ENCODE measurements around the gene WWOX. TPM values are rescaled to one million over a fixed set of nuclear protein-coding genes. Genes with fewer than 3 reads are reported as not detected.

The WWOX gene
- total and polyA plus RNA-seq, 2 donors (not counting 1 experiment from before 2014, with no cell fraction given) = 10.5 to 42.3 TPM

GRCh38 chr16:78900044-78900811, 800.8 kb downstream of the WWOX start:
- TF ChIP-seq CTCF (IDR thresholded peaks at IDR 0.05) = no peak
- no peak for TF ChIP-seq EZH2 (IDR thresholded peaks at IDR 0.05; ENCODE audit: borderline replicate concordance, insufficient read depth, low read depth, low read length, poor library complexity, severe bottlenecking)
- Histone ChIP-seq H3K79me2 (ENCODE audit: control insufficient read depth, insufficient read depth, low read length) (no peaks in the 10 kb centered on the region), H3K27me3 (replicated peaks in 1 of 4; ENCODE audit: control extremely low read depth in 1 of 4, control insufficient read depth in 3 of 4, insufficient read depth in 4 of 4, low read length in 3 of 4) (no peaks in the 10 kb centered on the region), H3K9me3 (ENCODE audit: control extremely low read depth in 1 of 3, control insufficient read depth in 2 of 3, insufficient read depth in 1 of 3, low read length in 2 of 3) (peaks cover 0 to 5% (median 0%) of the 10 kb centered on the region in 3 donors), H3K4me1 (ENCODE audit: control insufficient read depth in 2 of 2, insufficient read depth in 2 of 2, low read length in 2 of 2) (no peaks in the 10 kb centered on the region), H2AFZ (ENCODE audit: insufficient read depth, low read depth, low read length, poor library complexity, severe bottlenecking) (no peak overlapping the region), H3K27ac (ENCODE audit: low read length in 2 of 2) (no peak overlapping the region), H3K4me2 (replicated peaks; ENCODE audit: low read depth, low read length, poor library complexity, severe bottlenecking) (no peak overlapping the region), H4K20me1 (ENCODE audit: control insufficient read depth, insufficient read depth, low read length, poor library complexity, severe bottlenecking) (no peaks in the 10 kb centered on the region), H3K36me3 (replicated peaks in 1 of 2; ENCODE audit: control extremely low read depth in 1 of 2, control insufficient read depth in 1 of 2, extremely low read depth in 1 of 2, insufficient read depth in 2 of 2, low read length in 1 of 2) (no peaks in the 10 kb centered on the region), H3K4me3 (ENCODE audit: control extremely low read depth in 1 of 5, extremely low read depth in 1 of 5, insufficient read depth in 1 of 5, low read depth in 2 of 5, low read length in 4 of 5) (no peak overlapping the region), H3K9ac (ENCODE audit: low read length) (no peak overlapping the region)
- Mint-ChIP-seq H3K9me3 (ENCODE audit: insufficient read depth) (no peaks in the 10 kb centered on the region), H3K27me3 (no peaks in the 10 kb centered on the region), H3K4me3 (no peak overlapping the region), H3K4me1 (peaks cover 4% of the 10 kb centered on the region), H3K27ac (no peak overlapping the region)
- intact Hi-C loops (cut with micrococcal nuclease) = no loop called here
- no CpG with 5 or more reads among the region's 6 CpGs for WGBS (ENCODE audit: insufficient coverage)
- ChIA-PET POLR2A (no interaction called here), CTCF (no interaction called here)
- ATAC-seq (ENCODE audit: low read depth) (no peak), DNase-seq (no peak)

- Histone ChIP-seq H3K27ac (ENCODE audit: low read length in 2 of 2) (no peak overlapping the region), H3K4me3 (ENCODE audit: control extremely low read depth in 1 of 5, extremely low read depth in 1 of 5, insufficient read depth in 1 of 5, low read depth in 2 of 5, low read length in 4 of 5) (no peak overlapping the region), H2AFZ (ENCODE audit: insufficient read depth, low read depth, low read length, poor library complexity, severe bottlenecking) (no peak overlapping the region), H3K36me3 (replicated peaks in 1 of 2; ENCODE audit: control extremely low read depth in 1 of 2, control insufficient read depth in 1 of 2, extremely low read depth in 1 of 2, insufficient read depth in 2 of 2, low read length in 1 of 2) (no peaks in the 10 kb centered on the region), H3K4me1 (ENCODE audit: control insufficient read depth in 2 of 2, insufficient read depth in 2 of 2, low read length in 2 of 2) (no peaks in the 10 kb centered on the region), H3K9ac (ENCODE audit: low read length) (no peak overlapping the region), H3K27me3 (replicated peaks in 1 of 4; ENCODE audit: control extremely low read depth in 1 of 4, control insufficient read depth in 3 of 4, insufficient read depth in 4 of 4, low read length in 3 of 4) (no peaks in the 10 kb centered on the region), H3K9me3 (ENCODE audit: control extremely low read depth in 1 of 3, control insufficient read depth in 2 of 3, insufficient read depth in 1 of 3, low read length in 2 of 3) (peaks cover 0 to 5% (median 0%) of the 10 kb centered on the region in 3 donors), H3K4me2 (replicated peaks; ENCODE audit: low read depth, low read length, poor library complexity, severe bottlenecking) (no peak overlapping the region), H3K79me2 (ENCODE audit: control insufficient read depth, insufficient read depth, low read length) (no peaks in the 10 kb centered on the region), H4K20me1 (ENCODE audit: control insufficient read depth, insufficient read depth, low read length, poor library complexity, severe bottlenecking) (no peaks in the 10 kb centered on the region)
- H3K9me3 Mint-ChIP-seq (ENCODE audit: insufficient read depth) = no peaks in the 10 kb centered on the region
- ChIA-PET CTCF (no interaction called here), POLR2A (no interaction called here)
- no peaks in the 10 kb centered on the region for H3K27me3 Mint-ChIP-seq
- no peak overlapping the region for H3K4me3 Mint-ChIP-seq
- H3K27ac Mint-ChIP-seq = no peak overlapping the region
- WGBS (ENCODE audit: insufficient coverage) = 100% methylated on average over 1 of the region's 4 CpGs
- DNase-seq = no peak
- intact Hi-C loops (cut with micrococcal nuclease) = no loop called here
- ATAC-seq (ENCODE audit: low read depth) = no peak
- no peaks in the 10 kb centered on the region for H3K4me1 Mint-ChIP-seq
- TF ChIP-seq CTCF (IDR thresholded peaks at IDR 0.05) (no peak), EZH2 (IDR thresholded peaks at IDR 0.05; ENCODE audit: borderline replicate concordance, insufficient read depth, low read depth, low read length, poor library complexity, severe bottlenecking) (no peak)
These were observed 801.5 kb downstream of the WWOX start for GRCh38 chr16:78900966-78901365.
